ENCODE results near the gene MEI1.

The MEI1 gene

GRCh38 chr22:41793871-41794270 lies 94.6 kb downstream of the MEI1 start:
- no peak for DNase-seq

- DNase-seq = no peak
Measured at GRCh38 chr22:41798736-41799135, 99.4 kb downstream of the MEI1 start.

- peak; percentile 63 for DNase-seq
Measured at GRCh38 chr22:41799486-41800347, 100.4 kb downstream of the MEI1 start.

- DNase-seq = peak; percentile 96
Measured at GRCh38 chr22:41800348-41801146, 101.2 kb downstream of the MEI1 start, which contains the start of gene CCDC134. CCDC134 (plus strand) TSS chr22:41800679; CDS start chr22:41808891, 8,212 bp downstream.

GRCh38 chr22:41801147-41801819 lies 102.0 kb downstream of the MEI1 start:
- DNase-seq = no peak

- DNase-seq = no peak
Measured at GRCh38 chr22:41801886-41802285, 102.6 kb downstream of the MEI1 start.

- DNase-seq = no peak
Measured at GRCh38 chr22:41805639-41806038, 106.3 kb downstream of the MEI1 start.

GRCh38 chr22:41808400-41808799 lies 109.1 kb downstream of the MEI1 start:
- no peak for DNase-seq

- no peak for DNase-seq
Measured at GRCh38 chr22:41810022-41810421, 110.7 kb downstream of the MEI1 start.

GRCh38 chr22:41812805-41813545 lies 113.7 kb downstream of the MEI1 start:
- no peak for DNase-seq

GRCh38 chr22:41813726-41814410 lies 114.6 kb downstream of the MEI1 start:
- no peak for DNase-seq

- no peak for DNase-seq
Measured at GRCh38 chr22:41815716-41816115, 116.4 kb downstream of the MEI1 start.

- DNase-seq = peak; percentile 64
Measured at GRCh38 chr22:41816241-41816640, 116.9 kb downstream of the MEI1 start.

- DNase-seq = no peak
Measured at GRCh38 chr22:41816871-41817270, 117.6 kb downstream of the MEI1 start.

- no peak for DNase-seq
Measured at GRCh38 chr22:41818011-41818410, 118.7 kb downstream of the MEI1 start.

- no peak for DNase-seq
Measured at GRCh38 chr22:41818596-41818995, 119.3 kb downstream of the MEI1 start.

GRCh38 chr22:41819257-41819656 lies 120.0 kb downstream of the MEI1 start:
- DNase-seq = no peak

GRCh38 chr22:41820447-41820846 lies 121.1 kb downstream of the MEI1 start:
- no peak for DNase-seq

- no peak for DNase-seq
Measured at GRCh38 chr22:41821471-41822316, 122.4 kb downstream of the MEI1 start.

GRCh38 chr22:41822317-41823057 lies 123.2 kb downstream of the MEI1 start:
- DNase-seq = no peak

Data from right hindlimb (tissue), 1 donor.